ENCODE measurements around the gene ARSI.

The ARSI gene

GRCh38 chr5:150299571-150300327 is 3.0 kb downstream of the ARSI start:
- no peaks in the 10 kb centered on the region for H3K9me3 ChIP-seq (ENCODE audit: insufficient read depth, low read length)

DNA sequence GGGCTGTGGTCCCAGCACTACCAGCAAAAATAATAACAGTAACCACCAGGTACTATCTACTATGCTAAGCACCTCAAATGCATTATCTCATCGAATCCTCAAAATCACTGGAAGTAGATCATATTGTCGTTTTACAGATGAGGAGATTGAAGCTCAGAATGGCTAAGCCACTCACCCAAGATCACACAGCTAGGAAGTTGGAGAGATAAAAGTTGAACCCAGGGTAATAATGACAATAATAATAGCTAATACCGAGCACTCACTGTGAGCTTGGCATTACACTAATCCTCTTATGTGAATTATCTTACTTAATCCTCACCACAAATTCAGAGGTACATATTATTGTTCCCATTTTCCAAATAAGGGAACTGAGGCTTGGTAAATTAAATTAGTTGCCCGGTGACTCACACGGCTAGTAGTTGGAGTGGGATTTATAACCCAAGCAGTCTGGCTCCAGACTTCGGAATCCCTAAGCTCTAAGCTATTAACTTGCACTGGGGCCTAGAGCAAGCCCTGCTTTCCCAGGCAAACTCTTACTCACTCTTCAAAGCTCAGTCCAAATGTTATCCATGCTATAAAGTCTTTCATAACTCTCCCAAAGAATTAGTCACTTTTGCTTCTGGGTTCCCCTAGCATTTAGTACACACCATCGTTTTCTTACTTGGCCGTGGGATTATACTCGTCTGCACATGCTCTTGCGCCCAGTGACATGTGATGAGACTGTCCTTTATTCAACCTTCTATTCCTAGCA is 3.8 kb downstream of the ARSI start:
- H4K20me1 ChIP-seq (ENCODE audit: low read depth, low read length), result no peaks in the 10 kb centered on the region
- no peaks in the 10 kb centered on the region for H3K9me2 ChIP-seq (replicated peaks; ENCODE audit: insufficient read depth, low read length)
- no peak overlapping the region for H3K27ac ChIP-seq (ENCODE audit: low read depth, low read length)
- H3K4me3 ChIP-seq (ENCODE audit: insufficient read depth, low read length, poor library complexity, severe bottlenecking), result no peak overlapping the region
- no peaks in the 10 kb centered on the region for H3K9me3 ChIP-seq (ENCODE audit: insufficient read depth, low read length)
- no peaks in the 10 kb centered on the region for H3K79me2 ChIP-seq (ENCODE audit: insufficient read depth, low read length)
- H3K4me2 ChIP-seq (ENCODE audit: low read depth, low read length, poor library complexity, severe bottlenecking), result no peak overlapping the region
- H3F3A ChIP-seq (ENCODE audit: insufficient read depth), result no peaks in the 10 kb centered on the region
- TF ChIP-seq, protein P1, sequence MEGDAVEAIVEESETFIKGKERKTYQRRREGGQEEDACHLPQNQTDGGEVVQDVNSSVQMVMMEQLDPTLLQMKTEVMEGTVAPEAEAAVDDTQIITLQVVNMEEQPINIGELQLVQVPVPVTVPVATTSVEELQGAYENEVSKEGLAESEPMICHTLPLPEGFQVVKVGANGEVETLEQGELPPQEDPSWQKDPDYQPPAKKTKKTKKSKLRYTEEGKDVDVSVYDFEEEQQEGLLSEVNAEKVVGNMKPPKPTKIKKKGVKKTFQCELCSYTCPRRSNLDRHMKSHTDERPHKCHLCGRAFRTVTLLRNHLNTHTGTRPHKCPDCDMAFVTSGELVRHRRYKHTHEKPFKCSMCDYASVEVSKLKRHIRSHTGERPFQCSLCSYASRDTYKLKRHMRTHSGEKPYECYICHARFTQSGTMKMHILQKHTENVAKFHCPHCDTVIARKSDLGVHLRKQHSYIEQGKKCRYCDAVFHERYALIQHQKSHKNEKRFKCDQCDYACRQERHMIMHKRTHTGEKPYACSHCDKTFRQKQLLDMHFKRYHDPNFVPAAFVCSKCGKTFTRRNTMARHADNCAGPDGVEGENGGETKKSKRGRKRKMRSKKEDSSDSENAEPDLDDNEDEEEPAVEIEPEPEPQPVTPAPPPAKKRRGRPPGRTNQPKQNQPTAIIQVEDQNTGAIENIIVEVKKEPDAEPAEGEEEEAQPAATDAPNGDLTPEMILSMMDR (IDR thresholded peaks at IDR 0.05; ENCODE audit: insufficient read depth, low read length, poor library complexity, severe bottlenecking), result no peak
- TF ChIP-seq EZH2phosphoT487 (conservative IDR thresholded peaks at IDR 0.05; ENCODE audit: low read length), result no peak
- no peak overlapping the region for H2AFZ ChIP-seq (ENCODE audit: low read depth, low read length, severe bottlenecking)
- H3K9ac ChIP-seq (ENCODE audit: low read length), result no peak overlapping the region
- H3K27me3 ChIP-seq (ENCODE audit: low read length), result no peaks in the 10 kb centered on the region
- H3K36me3 ChIP-seq (ENCODE audit: low read length), result no peaks in the 10 kb centered on the region

More at GRCh38 chr5:150299571-150300327, 3.0 kb downstream of the ARSI start:
- Histone ChIP-seq H3K27me3 (ENCODE audit: low read length) (no peaks in the 10 kb centered on the region), H3K9ac (ENCODE audit: low read length) (no peak overlapping the region), H3K4me2 (ENCODE audit: low read depth, low read length, poor library complexity, severe bottlenecking) (no peak overlapping the region), H4K20me1 (ENCODE audit: low read depth, low read length) (no peaks in the 10 kb centered on the region), H3K9me2 (replicated peaks; ENCODE audit: insufficient read depth, low read length) (no peaks in the 10 kb centered on the region), H3K79me2 (ENCODE audit: insufficient read depth, low read length) (no peaks in the 10 kb centered on the region), H3K27ac (ENCODE audit: low read depth, low read length) (no peak overlapping the region), H3K36me3 (ENCODE audit: low read length) (no peaks in the 10 kb centered on the region), H3K4me3 (ENCODE audit: insufficient read depth, low read length, poor library complexity, severe bottlenecking) (no peak overlapping the region), H2AFZ (ENCODE audit: low read depth, low read length, severe bottlenecking) (no peak overlapping the region), H3F3A (ENCODE audit: insufficient read depth) (no peaks in the 10 kb centered on the region)
- TF ChIP-seq, protein P1 (IDR thresholded peaks at IDR 0.05; ENCODE audit: insufficient read depth, low read length, poor library complexity, severe bottlenecking), result no peak
- TF ChIP-seq EZH2phosphoT487 (conservative IDR thresholded peaks at IDR 0.05; ENCODE audit: low read length), result no peak

DNA sequence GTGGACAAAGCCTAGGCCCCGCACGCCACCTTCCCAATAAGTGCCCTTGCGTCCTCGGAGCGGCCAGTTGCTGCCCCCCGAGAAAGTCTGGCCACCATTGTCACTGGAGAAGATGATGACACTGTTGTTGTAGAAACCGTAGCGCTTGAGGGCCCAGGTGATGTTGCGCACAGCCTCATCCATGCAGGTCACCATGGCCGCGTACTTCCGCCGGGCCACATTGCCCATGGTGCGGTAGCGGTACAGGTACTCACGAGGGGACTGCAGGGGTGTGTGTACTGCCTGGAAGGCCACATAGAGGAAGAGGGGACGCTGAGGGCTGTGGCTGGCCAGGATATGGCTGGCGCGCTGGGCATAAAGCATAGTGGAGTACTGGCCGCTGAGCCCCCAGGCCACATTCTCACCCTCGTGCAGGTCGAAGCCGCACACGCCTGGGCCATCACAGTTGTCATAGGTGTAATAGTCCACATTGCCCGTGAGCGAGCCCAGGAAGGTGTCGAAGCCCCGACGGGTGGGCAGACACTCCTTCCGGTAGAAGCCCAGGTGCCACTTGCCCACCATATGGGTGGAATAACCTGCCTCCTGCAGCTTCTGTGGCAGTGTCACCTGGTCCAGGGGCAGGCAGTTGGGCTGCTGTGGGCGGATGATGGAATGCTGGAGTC is 4.6 kb downstream of the ARSI start:
- Histone ChIP-seq H3F3A (ENCODE audit: insufficient read depth) (no peaks in the 10 kb centered on the region), H3K9me2 (replicated peaks; ENCODE audit: insufficient read depth, low read length) (no peaks in the 10 kb centered on the region), H3K79me2 (ENCODE audit: insufficient read depth, low read length) (no peaks in the 10 kb centered on the region), H4K20me1 (ENCODE audit: low read depth, low read length) (no peaks in the 10 kb centered on the region), H3K9me3 (ENCODE audit: insufficient read depth, low read length) (no peaks in the 10 kb centered on the region), H3K4me3 (ENCODE audit: insufficient read depth, low read length, poor library complexity, severe bottlenecking) (no peak overlapping the region), H3K4me2 (ENCODE audit: low read depth, low read length, poor library complexity, severe bottlenecking) (no peak overlapping the region), H3K36me3 (ENCODE audit: low read length) (no peaks in the 10 kb centered on the region), H3K27me3 (ENCODE audit: low read length) (no peaks in the 10 kb centered on the region), H3K9ac (ENCODE audit: low read length) (no peak overlapping the region), H3K27ac (ENCODE audit: low read depth, low read length) (no peak overlapping the region), H2AFZ (ENCODE audit: low read depth, low read length, severe bottlenecking) (no peak overlapping the region)
- TF ChIP-seq, protein P1 (IDR thresholded peaks at IDR 0.05; ENCODE audit: insufficient read depth, low read length, poor library complexity, severe bottlenecking), result no peak
- TF ChIP-seq EZH2phosphoT487 (conservative IDR thresholded peaks at IDR 0.05; ENCODE audit: low read length), result no peak

Data from SU-DHL-6 (cell line).